ENCODE measurements around the gene PTPDC1. TPM values are rescaled to one million over a fixed set of nuclear protein-coding genes. Genes with fewer than 3 reads are reported as not detected.

Gene PTPDC1
- total RNA-seq, 1 donor from 2014 or later, result 7.9 TPM

DNA sequence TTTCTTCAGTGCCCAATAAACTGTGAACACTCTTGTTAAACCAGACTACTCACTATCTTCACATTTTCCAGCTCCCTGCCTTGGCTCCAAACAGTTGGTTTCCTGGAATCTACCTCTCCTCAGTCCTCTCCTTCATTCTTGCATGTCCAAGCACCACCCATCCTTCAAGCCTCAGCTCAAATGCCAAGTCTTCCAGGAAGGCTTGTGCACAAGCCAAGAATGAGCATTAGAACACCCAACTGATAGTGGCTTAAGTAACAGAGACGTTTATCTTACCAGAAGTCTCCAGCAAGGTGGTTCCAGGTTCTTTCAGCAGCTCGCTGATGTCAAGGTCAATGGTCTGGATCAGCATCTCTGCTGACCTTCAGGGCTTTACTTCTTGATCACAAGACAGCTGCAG lies 60.1 kb downstream of the PTPDC1 start:
- H3K27me3 ChIP-seq (ENCODE audit: low read depth), result no peaks in the 10 kb centered on the region

DNA sequence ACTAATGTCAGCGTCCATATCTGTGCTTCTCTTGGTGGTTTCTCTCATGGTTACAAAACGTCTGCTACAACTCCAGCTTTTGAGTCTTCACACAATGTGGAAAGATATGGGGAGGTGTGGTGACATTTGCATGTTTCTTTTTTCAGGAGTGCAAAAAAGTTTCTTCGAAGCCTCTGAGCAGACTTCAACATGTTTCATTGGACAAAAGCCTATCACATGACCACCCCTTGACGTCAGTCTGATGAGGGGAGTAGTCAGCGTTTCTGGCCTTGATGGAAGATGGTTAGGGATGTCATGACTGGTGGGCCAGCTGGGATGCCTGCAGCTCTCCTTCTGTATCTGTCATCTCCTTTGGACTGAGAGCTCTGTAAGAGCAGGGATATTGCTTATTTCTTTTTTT lies 61.4 kb downstream of the PTPDC1 start:
- Histone ChIP-seq H3K27ac (replicated peaks) (no peak overlapping the region), H3K4me3 (no peak overlapping the region), H3K9me3 (replicated peaks) (no peaks in the 10 kb centered on the region), H3K27me3 (ENCODE audit: low read depth) (no peaks in the 10 kb centered on the region), H3K4me1 (peaks cover 15% of the 10 kb centered on the region), H3K36me3 (no peaks in the 10 kb centered on the region)
- TF ChIP-seq, protein P1, sequence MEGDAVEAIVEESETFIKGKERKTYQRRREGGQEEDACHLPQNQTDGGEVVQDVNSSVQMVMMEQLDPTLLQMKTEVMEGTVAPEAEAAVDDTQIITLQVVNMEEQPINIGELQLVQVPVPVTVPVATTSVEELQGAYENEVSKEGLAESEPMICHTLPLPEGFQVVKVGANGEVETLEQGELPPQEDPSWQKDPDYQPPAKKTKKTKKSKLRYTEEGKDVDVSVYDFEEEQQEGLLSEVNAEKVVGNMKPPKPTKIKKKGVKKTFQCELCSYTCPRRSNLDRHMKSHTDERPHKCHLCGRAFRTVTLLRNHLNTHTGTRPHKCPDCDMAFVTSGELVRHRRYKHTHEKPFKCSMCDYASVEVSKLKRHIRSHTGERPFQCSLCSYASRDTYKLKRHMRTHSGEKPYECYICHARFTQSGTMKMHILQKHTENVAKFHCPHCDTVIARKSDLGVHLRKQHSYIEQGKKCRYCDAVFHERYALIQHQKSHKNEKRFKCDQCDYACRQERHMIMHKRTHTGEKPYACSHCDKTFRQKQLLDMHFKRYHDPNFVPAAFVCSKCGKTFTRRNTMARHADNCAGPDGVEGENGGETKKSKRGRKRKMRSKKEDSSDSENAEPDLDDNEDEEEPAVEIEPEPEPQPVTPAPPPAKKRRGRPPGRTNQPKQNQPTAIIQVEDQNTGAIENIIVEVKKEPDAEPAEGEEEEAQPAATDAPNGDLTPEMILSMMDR (IDR thresholded peaks at IDR 0.05; ENCODE audit: borderline replicate concordance), result no peak
- no peak for DNase-seq
- intact Hi-C loops (cut with micrococcal nuclease), result no loop called here

More for the DNA sequence above, 60.1 kb downstream of the PTPDC1 start:
- Histone ChIP-seq H3K4me1 (peaks cover 23% of the 10 kb centered on the region), H3K9me3 (replicated peaks) (no peaks in the 10 kb centered on the region), H3K36me3 (no peaks in the 10 kb centered on the region), H3K4me3 (no peak overlapping the region), H3K27ac (replicated peaks) (no peak overlapping the region)
- intact Hi-C loops (cut with micrococcal nuclease), result no loop called here
- DNase-seq, result no peak
- TF ChIP-seq, protein P1 (IDR thresholded peaks at IDR 0.05; ENCODE audit: borderline replicate concordance), result no peak

DNA sequence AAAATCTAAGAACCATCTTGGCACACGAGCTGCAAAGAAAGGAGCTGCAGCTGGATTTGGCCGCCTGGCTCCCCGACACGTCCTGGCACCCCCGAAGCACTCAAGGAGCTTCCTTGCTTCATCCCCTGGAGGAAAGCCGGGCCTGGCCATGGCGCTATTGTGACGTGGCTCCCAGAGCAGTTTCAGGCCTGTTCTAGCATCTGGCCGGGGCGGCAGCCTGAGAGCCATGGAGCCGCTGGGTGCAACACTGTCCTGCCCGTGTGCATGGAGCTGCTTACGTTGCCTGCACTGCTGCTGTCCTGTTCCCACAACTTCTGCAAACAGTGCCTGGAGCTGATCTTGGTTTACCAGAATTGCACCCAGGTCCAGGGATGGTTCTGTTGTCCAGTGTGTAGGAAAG lies 63.5 kb downstream of the PTPDC1 start:
- no peaks in the 10 kb centered on the region for H3K4me1 ChIP-seq
- H3K9me3 ChIP-seq (replicated peaks), result no peaks in the 10 kb centered on the region
- H3K27ac ChIP-seq (replicated peaks), result no peak overlapping the region
- TF ChIP-seq, protein P1 (IDR thresholded peaks at IDR 0.05; ENCODE audit: borderline replicate concordance), result no peak
- intact Hi-C loops (cut with micrococcal nuclease), result no loop called here
- H3K4me3 ChIP-seq, result no peak overlapping the region
- no peaks in the 10 kb centered on the region for H3K27me3 ChIP-seq (ENCODE audit: low read depth)
- DNase-seq, result no peak
- no peaks in the 10 kb centered on the region for H3K36me3 ChIP-seq

DNA sequence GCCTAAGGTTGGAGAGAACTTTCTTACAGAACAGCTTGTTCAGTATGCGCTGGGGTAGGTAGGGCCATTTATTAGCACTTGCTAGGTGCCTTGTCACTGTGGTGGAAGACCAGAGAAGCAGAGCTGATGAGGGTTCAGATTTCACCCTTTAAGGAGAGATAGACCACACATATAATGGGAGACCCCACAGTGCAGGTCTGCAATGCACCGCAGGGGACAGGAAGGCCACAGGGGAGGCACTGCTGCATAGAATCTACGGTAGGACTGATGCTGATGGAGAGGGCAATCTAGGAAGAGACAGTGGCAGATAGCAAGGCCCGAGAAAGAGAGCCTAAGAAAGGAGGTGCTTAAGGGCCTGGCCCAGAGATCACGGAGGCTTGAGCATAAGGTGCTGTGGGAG lies 64.2 kb downstream of the PTPDC1 start:
- Histone ChIP-seq H3K9me3 (replicated peaks) (no peaks in the 10 kb centered on the region), H3K4me3 (no peak overlapping the region), H3K36me3 (no peaks in the 10 kb centered on the region), H3K27me3 (ENCODE audit: low read depth) (no peaks in the 10 kb centered on the region), H3K4me1 (no peaks in the 10 kb centered on the region), H3K27ac (replicated peaks) (no peak overlapping the region)
- intact Hi-C loops (cut with micrococcal nuclease), result no loop called here
- no peak for DNase-seq
- TF ChIP-seq, protein P1 (IDR thresholded peaks at IDR 0.05; ENCODE audit: borderline replicate concordance), result no peak

DNA sequence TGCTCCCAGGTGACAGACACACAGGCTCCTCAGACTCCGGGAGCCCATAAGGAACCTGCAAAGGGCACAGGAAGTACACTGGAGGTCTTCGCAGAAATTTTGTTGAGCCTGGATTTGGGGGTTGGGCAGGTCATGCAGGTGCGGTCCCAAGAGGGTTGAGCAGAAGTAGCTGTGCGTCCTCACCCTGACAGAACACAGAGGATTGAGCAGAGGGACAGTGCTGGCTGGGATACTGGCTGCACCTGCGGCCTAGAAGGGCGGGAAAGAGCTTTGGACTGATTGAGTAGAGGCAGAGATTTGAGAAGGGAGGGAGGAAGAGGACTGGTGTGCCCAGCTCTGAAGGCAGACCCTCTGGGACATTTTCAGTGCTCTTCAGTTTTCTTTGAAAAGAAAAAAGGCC lies 65.4 kb downstream of the PTPDC1 start:
- H3K36me3 ChIP-seq, result no peaks in the 10 kb centered on the region
- no peak overlapping the region for H3K27ac ChIP-seq (replicated peaks)
- TF ChIP-seq, protein P1 (IDR thresholded peaks at IDR 0.05; ENCODE audit: borderline replicate concordance), result no peak
- DNase-seq, result no peak
- intact Hi-C loops (cut with micrococcal nuclease), result no loop called here
- no peaks in the 10 kb centered on the region for H3K4me1 ChIP-seq
- no peak overlapping the region for H3K4me3 ChIP-seq
- H3K27me3 ChIP-seq (ENCODE audit: low read depth), result no peaks in the 10 kb centered on the region
- peaks cover 5% of the 10 kb centered on the region for H3K9me3 ChIP-seq (replicated peaks)

Measured in left ventricle myocardium inferior (tissue), 1 donor.